Fibroblast of lung (primary cell): ENCODE results near the gene TMEM98.

ENCODE experiments used
- EZH2 ChIP-seq: IDR thresholded peaks from 2 replicates; pipeline ENCODE4 v1.5.1; 2012; ENCODE audit warnings: low read length, control low read depth, mild to moderate bottlenecking; ENCODE audit errors: missing control alignments
- TF ChIP-seq, protein P1 (sequence below), 2 donors: IDR thresholded peaks in 1 of 2; conservative IDR thresholded peaks in 1 of 2; 1 replicate in 1 of 2; 2 replicates in 1 of 2; pipeline ENCODE4 v1.5.1; 2011 to 2012; ENCODE audit warnings: low read length in 2 of 2, control low read depth in 1 of 2, inconsistent platforms in 1 of 2, low read depth in 1 of 2, mild to moderate bottlenecking in 1 of 2

DNA sequence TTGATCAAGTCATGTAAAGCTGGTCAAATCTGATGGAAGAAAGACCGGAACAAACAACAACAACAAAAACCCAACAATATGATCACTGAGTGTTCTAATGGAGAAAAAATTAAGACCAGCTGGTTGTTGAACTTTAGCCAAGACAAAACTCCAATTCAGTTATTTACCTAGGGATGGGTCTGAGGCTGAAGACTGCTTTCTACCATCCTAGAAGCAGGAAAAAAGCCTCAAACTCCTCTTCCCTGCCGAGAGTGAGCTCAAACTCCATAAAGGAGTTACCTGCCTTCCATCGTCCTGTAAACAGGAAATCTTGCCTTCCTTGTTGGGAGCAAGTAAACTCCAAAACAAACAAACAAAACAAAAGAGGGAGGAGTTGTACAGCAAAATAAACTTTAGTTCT, 23.1 kb upstream of the TMEM98 start:
- TF ChIP-seq EZH2, result no peak
- TF ChIP-seq, protein P1, sequence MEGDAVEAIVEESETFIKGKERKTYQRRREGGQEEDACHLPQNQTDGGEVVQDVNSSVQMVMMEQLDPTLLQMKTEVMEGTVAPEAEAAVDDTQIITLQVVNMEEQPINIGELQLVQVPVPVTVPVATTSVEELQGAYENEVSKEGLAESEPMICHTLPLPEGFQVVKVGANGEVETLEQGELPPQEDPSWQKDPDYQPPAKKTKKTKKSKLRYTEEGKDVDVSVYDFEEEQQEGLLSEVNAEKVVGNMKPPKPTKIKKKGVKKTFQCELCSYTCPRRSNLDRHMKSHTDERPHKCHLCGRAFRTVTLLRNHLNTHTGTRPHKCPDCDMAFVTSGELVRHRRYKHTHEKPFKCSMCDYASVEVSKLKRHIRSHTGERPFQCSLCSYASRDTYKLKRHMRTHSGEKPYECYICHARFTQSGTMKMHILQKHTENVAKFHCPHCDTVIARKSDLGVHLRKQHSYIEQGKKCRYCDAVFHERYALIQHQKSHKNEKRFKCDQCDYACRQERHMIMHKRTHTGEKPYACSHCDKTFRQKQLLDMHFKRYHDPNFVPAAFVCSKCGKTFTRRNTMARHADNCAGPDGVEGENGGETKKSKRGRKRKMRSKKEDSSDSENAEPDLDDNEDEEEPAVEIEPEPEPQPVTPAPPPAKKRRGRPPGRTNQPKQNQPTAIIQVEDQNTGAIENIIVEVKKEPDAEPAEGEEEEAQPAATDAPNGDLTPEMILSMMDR (conservative IDR thresholded peaks at IDR 0.05 in 1 of 2, IDR thresholded peaks at IDR 0.05 in 1 of 2; ENCODE audit: low read depth in 1 of 2, low read length in 2 of 2), result no peak
